ENCODE results near the gene KCTD7. TPM values are rescaled to one million over a fixed set of nuclear protein-coding genes. Genes with fewer than 3 reads are reported as not detected.
"Not testable (repeated sequence)": the region's sequence is repeated elsewhere in the genome, so short reads cannot be mapped to it uniquely, and the experiment has no call there.

KCTD7 gene
- total RNA-seq (2021; ENCODE audit: unreplicated experiment) (3.9 TPM), Bru-seq, nascent RNA (percentile 56 among the genes with signal in this experiment), BruChase-seq, experiment 1, labeled RNA remaining after a 6-hour chase (percentile 69 among the genes with signal in this experiment), BruChase-seq, experiment 2, labeled RNA remaining after a 2-hour chase (percentile 73 among the genes with signal in this experiment)
- 1.9 and 2.6 TPM in 2 replicates for polyA plus RNA-seq (2012)
- long read RNA-seq, partial matches to known transcripts, result 2 of 2 reads
- long read RNA-seq, other reads (novel, unspliced or antisense), result 0 of 2 reads

DNA sequence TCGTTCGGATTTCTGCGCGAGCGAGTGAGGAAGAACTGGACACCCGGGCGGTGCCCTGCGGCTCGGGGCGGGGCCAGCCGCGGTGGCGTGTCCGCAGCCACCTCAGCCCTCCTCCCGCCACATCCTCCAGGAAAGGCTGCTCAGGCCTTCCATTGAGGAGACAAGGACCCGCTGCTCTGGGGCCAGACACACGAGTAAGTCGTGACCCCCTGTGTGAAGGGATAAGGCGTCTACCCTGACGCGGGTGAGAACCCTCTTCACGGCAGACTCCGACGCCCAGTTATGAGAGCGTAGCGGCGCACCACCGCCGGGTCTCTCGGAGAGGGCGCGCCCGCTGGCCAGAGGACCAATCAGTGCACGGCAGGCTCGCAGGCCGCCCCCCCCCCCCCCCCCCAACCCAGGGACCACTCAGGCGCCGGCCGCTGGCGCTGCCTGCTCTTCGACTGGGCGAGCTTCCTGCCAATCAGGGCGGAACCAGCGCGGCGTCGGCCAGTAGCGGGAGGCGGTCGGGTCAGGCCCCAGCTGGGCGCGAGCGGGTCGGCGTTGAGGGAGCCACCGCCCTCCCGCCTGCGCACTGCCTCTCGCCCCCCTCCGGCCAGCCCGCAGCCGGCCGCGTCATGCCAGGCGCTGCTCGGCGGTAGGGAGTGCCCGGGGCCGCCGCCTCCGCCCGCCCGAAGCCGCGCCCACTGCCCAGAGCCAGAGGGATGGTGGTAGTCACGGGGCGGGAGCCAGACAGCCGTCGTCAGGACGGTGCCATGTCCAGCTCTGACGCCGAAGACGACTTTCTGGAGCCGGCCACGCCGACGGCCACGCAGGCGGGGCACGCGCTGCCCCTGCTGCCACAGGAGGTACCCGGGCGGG is at the start of gene KCTD7:
Gene KCTD7 (plus strand): TSS at position 521 of the 861 bp plus-strand sequence. CDS start 184 bp downstream, at position 705.
- Histone ChIP-seq H3K36me3 (ENCODE audit: control insufficient read depth in 1 of 2, insufficient read depth in 2 of 2, low read length in 2 of 2) (no peaks in the 10 kb centered on the region), H3K4me3 (replicated peaks in 1 of 2; ENCODE audit: low read depth in 1 of 2, low read length in 2 of 2) (peak within 1 kb of the TSS; percentile 66 to 80), H3K4me2 (ENCODE audit: low read length) (peak within 1 kb of the TSS; percentile 95), H3K79me2 (ENCODE audit: insufficient read depth, low read length) (no peaks in the 10 kb centered on the region), H3K4me1 (ENCODE audit: control insufficient read depth in 1 of 2, insufficient read depth in 2 of 2, low read length in 2 of 2) (peaks cover 11 to 14% of the 10 kb centered on the region in 2 experiments; a peak in 3 of 4 replicates), H2AFZ (ENCODE audit: low read depth, low read length, poor library complexity, severe bottlenecking) (peak within 1 kb of the TSS; percentile 70), H3K27ac (ENCODE audit: low read depth, low read length) (peak within 1 kb of the TSS; percentile 66), H3K27me3 (ENCODE audit: insufficient read depth, low read length) (no peaks in the 10 kb centered on the region), H3K9me3 (ENCODE audit: control insufficient read depth in 1 of 2, insufficient read depth in 1 of 2, low read depth in 1 of 2, low read length in 2 of 2) (no peaks in the 10 kb centered on the region), H3K9ac (ENCODE audit: low read length) (peak within 1 kb of the TSS; percentile 73), H3K9me2 (ENCODE audit: insufficient read depth) (no peaks in the 10 kb centered on the region), H4K20me1 (ENCODE audit: insufficient read depth) (no peaks in the 10 kb centered on the region)
- DNase-seq (ENCODE audit: low read depth, low spot score) (peak; percentile 92), ATAC-seq (peak; percentile 93)
- ChIA-PET RAD21 (ENCODE audit: low non-redundant PET in 1 of 2, low total read pairs in 2 of 2, uncharacterized antibody in 2 of 2, unreplicated experiment in 2 of 2) (no interaction called here), CTCF (interaction anchor here (0.9 kb wide), 1 partner anchor 10 kb away, joined by 3 read pairs; no protein-coding TSS in a partner anchor), POLR2A (interaction anchor here (0.6 to 1.4 kb wide), 8 partner anchors 8 to 216 kb away, joined by 3 to 8 read pairs (median 4); partner anchors contain the start of gene RABGEF1)
- BruUV-seq (replicated peaks), result no TSS peak
- TF ChIP-seq SP1 (IDR thresholded peaks at IDR 0.05; ENCODE audit: low read depth) (peak; percentile 98), POLR2AphosphoS5 (IDR thresholded peaks at IDR 0.05; ENCODE audit: low read depth, low read length) (peak; percentile 98), ZFX (IDR thresholded peaks at IDR 0.05) (no peak), EZH2phosphoT487 (IDR thresholded peaks at IDR 0.05; ENCODE audit: borderline replicate concordance) (no peak), POLR2A (IDR thresholded peaks at IDR 0.05; ENCODE audit: borderline replicate concordance, extremely low read depth, insufficient read depth, insufficient read length) (peak; percentile 76), ELF1 (IDR thresholded peaks at IDR 0.05; ENCODE audit: borderline replicate concordance, low read depth) (no peak), EGR1 (IDR thresholded peaks at IDR 0.05; ENCODE audit: low read depth) (peak; percentile 49; the same call in 1 of the 2 replicates), SIN3A (IDR thresholded peaks at IDR 0.05; ENCODE audit: low read depth) (peak; percentile 82)
- TF ChIP-seq, protein P1, sequence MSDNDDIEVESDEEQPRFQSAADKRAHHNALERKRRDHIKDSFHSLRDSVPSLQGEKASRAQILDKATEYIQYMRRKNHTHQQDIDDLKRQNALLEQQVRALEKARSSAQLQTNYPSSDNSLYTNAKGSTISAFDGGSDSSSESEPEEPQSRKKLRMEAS (IDR thresholded peaks at IDR 0.05), result peak; percentile 33; the same call in 1 of the 2 replicates
- TF ChIP-seq, protein P2, sequence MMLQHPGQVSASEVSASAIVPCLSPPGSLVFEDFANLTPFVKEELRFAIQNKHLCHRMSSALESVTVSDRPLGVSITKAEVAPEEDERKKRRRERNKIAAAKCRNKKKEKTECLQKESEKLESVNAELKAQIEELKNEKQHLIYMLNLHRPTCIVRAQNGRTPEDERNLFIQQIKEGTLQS (IDR thresholded peaks at IDR 0.05), result no peak
- intact Hi-C loops (cut with micrococcal nuclease), result no loop called here

DNA sequence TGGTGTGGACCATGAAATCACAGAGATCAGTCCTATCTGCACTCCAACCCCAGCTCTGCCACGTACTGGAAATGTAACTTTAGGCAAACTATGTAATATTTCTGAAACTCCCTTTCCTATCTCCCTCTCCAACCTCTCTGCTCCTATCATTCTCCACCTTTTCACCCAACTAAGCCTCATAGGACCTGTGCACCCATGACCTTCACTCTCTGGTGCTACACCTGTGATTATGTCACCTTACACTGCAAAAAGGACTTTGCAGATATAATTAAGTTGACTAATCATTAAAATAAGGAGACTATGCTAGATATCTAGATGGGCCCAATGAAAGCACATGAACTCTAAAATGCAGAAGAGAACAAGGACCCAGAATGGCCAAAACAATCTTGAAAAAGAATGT is 48.3 kb upstream of the KCTD7 start:
- CTCF ChIA-PET; H3K4me3 ChIP-seq (replicated peaks in 1 of 2; ENCODE audit: low read depth in 1 of 2, low read length in 2 of 2); H2AFZ ChIP-seq (ENCODE audit: low read depth, low read length, poor library complexity, severe bottlenecking); RAD21 ChIA-PET (ENCODE audit: low non-redundant PET in 1 of 2, low total read pairs in 2 of 2, uncharacterized antibody in 2 of 2, unreplicated experiment in 2 of 2); DNase-seq (ENCODE audit: low read depth, low spot score); ATAC-seq; H3K4me2 ChIP-seq (ENCODE audit: low read length); H3K9me3 ChIP-seq (ENCODE audit: control insufficient read depth in 1 of 2, insufficient read depth in 1 of 2, low read depth in 1 of 2, low read length in 2 of 2); H3K9ac ChIP-seq (ENCODE audit: low read length); H3K27ac ChIP-seq (ENCODE audit: low read depth, low read length); H3K4me1 ChIP-seq (ENCODE audit: control insufficient read depth in 1 of 2, insufficient read depth in 2 of 2, low read length in 2 of 2); POLR2A ChIA-PET; H4K20me1 ChIP-seq (ENCODE audit: insufficient read depth); intact Hi-C loops (cut with micrococcal nuclease); H3K9me2 ChIP-seq (ENCODE audit: insufficient read depth); H3K36me3 ChIP-seq (ENCODE audit: control insufficient read depth in 1 of 2, insufficient read depth in 2 of 2, low read length in 2 of 2); H3K27me3 ChIP-seq (ENCODE audit: insufficient read depth, low read length); BruUV-seq (replicated peaks): not testable (repeated sequence)
- H3K79me2 ChIP-seq (ENCODE audit: insufficient read depth, low read length), result peaks cover 98% of the 10 kb centered on the region

DNA sequence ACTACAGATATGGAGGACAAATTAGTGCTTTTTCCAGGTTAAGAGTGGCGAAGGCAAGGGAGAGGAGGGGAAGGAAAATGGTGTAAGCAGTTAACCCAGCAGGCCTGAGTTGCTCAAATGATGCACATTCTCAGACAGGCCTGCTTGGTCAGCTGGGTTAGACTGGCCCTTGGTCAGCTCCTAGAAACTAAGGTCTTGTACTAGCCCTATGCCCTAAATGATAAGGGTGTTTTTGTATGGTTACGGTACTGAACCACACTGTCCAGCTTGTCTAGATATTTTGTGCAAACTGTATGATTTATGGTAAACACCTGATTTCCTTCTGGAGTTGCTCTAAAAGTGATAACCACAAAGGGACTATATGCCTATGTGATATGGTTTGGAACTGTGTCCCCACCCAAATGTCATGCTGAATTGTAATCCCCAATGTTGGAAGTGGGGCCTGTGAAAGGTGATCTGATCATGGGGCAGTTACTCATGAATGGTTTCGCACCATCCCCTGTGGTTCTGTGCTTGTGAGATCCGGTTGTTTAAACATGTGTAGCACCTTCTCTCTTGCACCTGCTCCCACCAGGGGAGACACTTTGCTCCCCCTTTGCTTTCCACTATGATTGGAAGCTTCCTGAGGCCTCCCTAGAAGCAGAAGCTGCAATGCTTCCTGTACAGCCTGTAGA is 45.7 kb upstream of the KCTD7 start:
- H3K9me2 ChIP-seq (ENCODE audit: insufficient read depth); H3K27me3 ChIP-seq (ENCODE audit: insufficient read depth, low read length); H2AFZ ChIP-seq (ENCODE audit: low read depth, low read length, poor library complexity, severe bottlenecking); H3K4me1 ChIP-seq (ENCODE audit: control insufficient read depth in 1 of 2, insufficient read depth in 2 of 2, low read length in 2 of 2); CTCF ChIA-PET; POLR2A ChIA-PET; H3K4me2 ChIP-seq (ENCODE audit: low read length); H3K4me3 ChIP-seq (replicated peaks in 1 of 2; ENCODE audit: low read depth in 1 of 2, low read length in 2 of 2); ATAC-seq; H3K9me3 ChIP-seq (ENCODE audit: control insufficient read depth in 1 of 2, insufficient read depth in 1 of 2, low read depth in 1 of 2, low read length in 2 of 2); intact Hi-C loops (cut with micrococcal nuclease); DNase-seq (ENCODE audit: low read depth, low spot score); H3K36me3 ChIP-seq (ENCODE audit: control insufficient read depth in 1 of 2, insufficient read depth in 2 of 2, low read length in 2 of 2); H4K20me1 ChIP-seq (ENCODE audit: insufficient read depth); BruUV-seq (replicated peaks); RAD21 ChIA-PET (ENCODE audit: low non-redundant PET in 1 of 2, low total read pairs in 2 of 2, uncharacterized antibody in 2 of 2, unreplicated experiment in 2 of 2); H3K9ac ChIP-seq (ENCODE audit: low read length); H3K27ac ChIP-seq (ENCODE audit: low read depth, low read length): not testable (repeated sequence)
- peaks cover 98% of the 10 kb centered on the region for H3K79me2 ChIP-seq (ENCODE audit: insufficient read depth, low read length)
